ENCODE data around the gene ZFYVE28. TPM values are rescaled to one million over a fixed set of nuclear protein-coding genes. Genes with fewer than 3 reads are reported as not detected.

Gene ZFYVE28
- total RNA-seq, 4 donors from 2014 or later = 20.6 to 153 (median 63.2) TPM

- H3K9me3 ChIP-seq = no peaks in the 10 kb centered on the region
- H3K27ac ChIP-seq = no peak overlapping the region
- H3K4me1 ChIP-seq = peaks cover 3 to 12% (median 5%) of the 10 kb centered on the region in 4 donors
- H3K36me3 ChIP-seq = no peaks in the 10 kb centered on the region
- no peak overlapping the region for H3K4me3 ChIP-seq
- peak in 1 of 3 donors; percentile 71 for DNase-seq
- TF ChIP-seq CTCF (IDR thresholded peaks at IDR 0.05) = no peak
- H3K27me3 ChIP-seq = no peaks in the 10 kb centered on the region
Measured at GRCh38 chr4:2395584-2395983, 22.9 kb downstream of the ZFYVE28 start.

DNA sequence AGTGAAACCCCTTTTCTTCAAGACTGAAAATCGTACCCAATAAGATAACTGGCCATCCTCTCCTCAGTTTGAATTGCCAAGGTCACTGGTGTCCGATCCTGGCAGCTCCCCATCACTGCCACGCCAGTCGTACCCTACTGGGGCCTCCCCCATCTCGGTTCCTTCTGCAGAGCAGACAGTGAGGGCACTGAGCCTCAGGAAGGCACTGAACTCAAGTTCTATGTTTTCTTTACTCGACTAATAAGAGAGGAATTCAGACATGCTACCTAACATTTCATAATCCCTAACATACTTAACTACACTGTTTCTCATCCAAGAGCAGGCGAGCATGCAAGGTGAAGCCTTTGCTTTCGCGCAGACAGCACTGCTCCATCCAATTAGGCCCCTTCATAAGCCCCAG is 23.4 kb downstream of the ZFYVE28 start:
- no peak for DNase-seq
- TF ChIP-seq CTCF (IDR thresholded peaks at IDR 0.05) (no peak), POLR2A (IDR thresholded peaks at IDR 0.05) (no peak)

GRCh38 chr4:2394528-2394927 is 23.9 kb downstream of the ZFYVE28 start:
- H3K36me3 ChIP-seq = no peaks in the 10 kb centered on the region
- no peak overlapping the region for H3K4me3 ChIP-seq
- H3K27me3 ChIP-seq = no peaks in the 10 kb centered on the region
- DNase-seq = no peak
- no peak overlapping the region for H3K27ac ChIP-seq
- no peaks in the 10 kb centered on the region for H3K9me3 ChIP-seq
- peaks cover 3 to 12% (median 5%) of the 10 kb centered on the region in 4 donors for H3K4me1 ChIP-seq
- TF ChIP-seq POLR2A (IDR thresholded peaks at IDR 0.05) (no peak), CTCF (IDR thresholded peaks at IDR 0.05) (no peak)

More for the DNA sequence above, 23.4 kb downstream of the ZFYVE28 start:
- Histone ChIP-seq H3K4me1 (peaks cover 3 to 12% (median 5%) of the 10 kb centered on the region in 4 donors), H3K9me3 (no peaks in the 10 kb centered on the region), H3K4me3 (no peak overlapping the region), H3K27me3 (no peaks in the 10 kb centered on the region), H3K27ac (no peak overlapping the region), H3K36me3 (no peaks in the 10 kb centered on the region)

GRCh38 chr4:2393353-2394270 is 24.8 kb downstream of the ZFYVE28 start:
- DNase-seq = peak in 2 of 3 donors; percentile 43 to 58
- Histone ChIP-seq H3K9me3 (no peaks in the 10 kb centered on the region), H3K4me1 (peaks cover 3 to 12% (median 5%) of the 10 kb centered on the region in 4 donors), H3K27me3 (no peaks in the 10 kb centered on the region), H3K4me3 (peak overlapping the region in 2 of 4 donors; percentile 3 to 9), H3K36me3 (no peaks in the 10 kb centered on the region), H3K27ac (no peak overlapping the region)
- TF ChIP-seq POLR2A (IDR thresholded peaks at IDR 0.05) = no peak

GRCh38 chr4:2390784-2391421 is 27.5 kb downstream of the ZFYVE28 start:
- Histone ChIP-seq H3K9me3 (no peaks in the 10 kb centered on the region), H3K4me3 (no peak overlapping the region), H3K27ac (no peak overlapping the region), H3K27me3 (no peaks in the 10 kb centered on the region), H3K4me1 (peaks cover 3 to 9% (median 5%) of the 10 kb centered on the region in 4 donors), H3K36me3 (no peaks in the 10 kb centered on the region)
- TF ChIP-seq POLR2A (IDR thresholded peaks at IDR 0.05) = no peak
- no peak for DNase-seq

GRCh38 chr4:2390146-2390545 is 28.3 kb downstream of the ZFYVE28 start:
- Histone ChIP-seq H3K36me3 (no peaks in the 10 kb centered on the region), H3K27me3 (no peaks in the 10 kb centered on the region), H3K27ac (no peak overlapping the region), H3K4me3 (no peak overlapping the region), H3K4me1 (peaks cover 0 to 9% (median 5%) of the 10 kb centered on the region in 4 donors), H3K9me3 (no peaks in the 10 kb centered on the region)
- TF ChIP-seq CTCF (IDR thresholded peaks at IDR 0.05) (no peak), POLR2A (IDR thresholded peaks at IDR 0.05) (no peak)
- no peak for DNase-seq

All from Peyer's patch (tissue), 4 donors.